Measurements from ENCODE around the gene SPTBN4.

The SPTBN4 gene

GRCh38 chr19:40549007-40549708 lies 82.4 kb downstream of the SPTBN4 start:
- no peak overlapping the region for H3K4me3 ChIP-seq (replicated peaks; ENCODE audit: insufficient read depth, low read length)
- peak; percentile 21 to 50 for DNase-seq (ENCODE audit: low read depth in 1 of 2, low spot score in 1 of 2)
- H3K27ac ChIP-seq (replicated peaks): no peak overlapping the region
- peaks cover 20% of the 10 kb centered on the region for H3K27me3 ChIP-seq (ENCODE audit: insufficient read depth, poor library complexity, severe bottlenecking)
- TF ChIP-seq REST (IDR thresholded peaks at IDR 0.05; ENCODE audit: insufficient replicate concordance, low read depth): no peak
- TF ChIP-seq CTCF (IDR thresholded peaks at IDR 0.05; ENCODE audit: insufficient read depth, low read length): peak; percentile 10

GRCh38 chr19:40550951-40551350 lies 84.2 kb downstream of the SPTBN4 start:
- no peak overlapping the region for H3K4me3 ChIP-seq (replicated peaks; ENCODE audit: insufficient read depth, low read length)
- H3K27ac ChIP-seq (replicated peaks): no peak overlapping the region
- TF ChIP-seq REST (IDR thresholded peaks at IDR 0.05; ENCODE audit: insufficient replicate concordance, low read depth): no peak
- no peak for TF ChIP-seq SPI1 (IDR thresholded peaks at IDR 0.05; ENCODE audit: borderline replicate concordance, low read depth)
- no peak for TF ChIP-seq CTCF (IDR thresholded peaks at IDR 0.05; ENCODE audit: insufficient read depth, low read length)
- TF ChIP-seq GABPA (IDR thresholded peaks at IDR 0.05; ENCODE audit: low read depth): no peak
- no peak for TF ChIP-seq POLR2AphosphoS5 (IDR thresholded peaks at IDR 0.05; ENCODE audit: low read depth)
- DNase-seq (ENCODE audit: low read depth in 1 of 2, low spot score in 1 of 2): no peak
- H3K27me3 ChIP-seq (ENCODE audit: insufficient read depth, poor library complexity, severe bottlenecking): peaks cover 27% of the 10 kb centered on the region

GRCh38 chr19:40552848-40553247 lies 86.0 kb downstream of the SPTBN4 start:
- no peak overlapping the region for H3K4me3 ChIP-seq (replicated peaks; ENCODE audit: insufficient read depth, low read length)
- H3K27ac ChIP-seq (replicated peaks): no peak overlapping the region
- H3K27me3 ChIP-seq (ENCODE audit: insufficient read depth, poor library complexity, severe bottlenecking): peaks cover 27% of the 10 kb centered on the region
- no peak for DNase-seq (ENCODE audit: low read depth in 1 of 2, low spot score in 1 of 2)
- no peak for TF ChIP-seq CTCF (IDR thresholded peaks at IDR 0.05; ENCODE audit: insufficient read depth, low read length)
- TF ChIP-seq GABPA (IDR thresholded peaks at IDR 0.05; ENCODE audit: low read depth): no peak
- TF ChIP-seq SPI1 (IDR thresholded peaks at IDR 0.05; ENCODE audit: borderline replicate concordance, low read depth): no peak
- TF ChIP-seq POLR2AphosphoS5 (IDR thresholded peaks at IDR 0.05; ENCODE audit: low read depth): no peak
- TF ChIP-seq REST (IDR thresholded peaks at IDR 0.05; ENCODE audit: insufficient replicate concordance, low read depth): no peak
